Activated naive CD4-positive, alpha-beta T cell treated with anti-CD3 and anti-CD28 coated beads, Interleukin-2, amount 50 U/mL, for 72 hours (primary cell): Measurements from ENCODE around the gene EFCAB9. TPM values are rescaled to one million over a fixed set of nuclear protein-coding genes. Genes with fewer than 3 reads are reported as not detected.
A peak's percentile ranks its signal among the peaks of the same experiment; 100 is the strongest.
"Not testable (repeated sequence)": the region's sequence is repeated elsewhere in the genome, so short reads cannot be mapped to it uniquely, and the experiment has no call there.

ENCODE experiments used
- ATAC-seq, 2 donors: fragments of 150-1000 bp; cut with Tn5 transposase; 2 replicates each; pipeline ENCODE4 v1.10.0; 2021; ENCODE audit warnings: mild to moderate bottlenecking in 2 of 2, moderate library complexity in 2 of 2
- DNase-seq, 2 donors: peaks; one replicate each; pipeline ENCODE4 v3.0.0; 2021 to 2022; ENCODE audit warnings: low spot score in 2 of 2
- H3K27ac Mint-ChIP-seq, 2 donors: one replicate each; pipeline ENCODE4 v1.8.0; 2022; ENCODE audit warnings: mild to moderate bottlenecking in 2 of 2, mixed read lengths in 2 of 2
- H3K36me3 Mint-ChIP-seq, 2 donors: one replicate each; pipeline ENCODE4 v1.8.0; 2022; ENCODE audit warnings: mixed read lengths in 2 of 2
- H3K9me3 Mint-ChIP-seq, 2 donors: one replicate each; pipeline ENCODE4 v1.8.0; 2022; ENCODE audit warnings: mixed read lengths in 2 of 2
- total RNA-seq, 2 donors: library from RNA; stranded (reverse); gene quantifications; one replicate each; pipeline ENCODE4 v1.2.3, GENCODE V29; 2022

The EFCAB9 gene
- total RNA-seq, 2 donors from 2014 or later: not detected

DNA sequence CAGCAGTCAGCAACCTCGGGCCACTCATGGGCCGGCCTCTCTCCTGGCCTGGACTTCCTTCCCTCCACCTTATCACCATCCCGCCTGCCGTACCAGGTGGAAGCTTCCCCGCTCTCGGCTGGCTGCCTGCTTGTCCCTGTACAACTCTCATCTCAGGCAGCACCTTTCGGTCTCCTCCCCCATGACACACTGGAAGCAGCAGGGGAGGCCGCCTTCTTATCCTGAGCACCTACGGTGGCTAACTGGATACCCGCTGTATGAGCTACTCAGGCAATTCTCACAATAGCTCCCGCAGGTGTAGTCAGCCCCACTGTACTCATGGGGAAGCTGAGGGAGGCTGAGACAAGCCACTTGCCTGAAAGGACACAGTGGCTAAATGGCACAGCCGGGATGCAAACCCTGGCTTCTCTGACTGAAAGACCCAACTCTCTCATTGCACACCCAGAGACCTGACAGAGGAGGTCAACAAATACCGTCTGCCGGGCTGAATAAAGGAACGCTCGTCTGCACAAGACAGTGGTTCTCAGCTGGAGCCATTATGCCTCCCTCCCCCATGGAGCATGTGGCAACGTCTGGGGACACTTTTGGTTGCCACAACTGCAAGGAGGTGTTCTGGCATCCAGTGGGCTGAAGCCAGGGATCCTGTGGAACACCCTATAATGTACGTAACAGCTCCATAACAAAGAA lies 15.5 kb upstream of the EFCAB9 start:
- Mint-ChIP-seq H3K27ac (peak overlapping the region; percentile 89 to 97), H3K36me3 (peaks cover 5 to 22% of the 10 kb centered on the region in 2 donors), H3K9me3 (no peaks in the 10 kb centered on the region)
- peak; percentile 6 to 20 for ATAC-seq
- peak; percentile 52 to 67 for DNase-seq

DNA sequence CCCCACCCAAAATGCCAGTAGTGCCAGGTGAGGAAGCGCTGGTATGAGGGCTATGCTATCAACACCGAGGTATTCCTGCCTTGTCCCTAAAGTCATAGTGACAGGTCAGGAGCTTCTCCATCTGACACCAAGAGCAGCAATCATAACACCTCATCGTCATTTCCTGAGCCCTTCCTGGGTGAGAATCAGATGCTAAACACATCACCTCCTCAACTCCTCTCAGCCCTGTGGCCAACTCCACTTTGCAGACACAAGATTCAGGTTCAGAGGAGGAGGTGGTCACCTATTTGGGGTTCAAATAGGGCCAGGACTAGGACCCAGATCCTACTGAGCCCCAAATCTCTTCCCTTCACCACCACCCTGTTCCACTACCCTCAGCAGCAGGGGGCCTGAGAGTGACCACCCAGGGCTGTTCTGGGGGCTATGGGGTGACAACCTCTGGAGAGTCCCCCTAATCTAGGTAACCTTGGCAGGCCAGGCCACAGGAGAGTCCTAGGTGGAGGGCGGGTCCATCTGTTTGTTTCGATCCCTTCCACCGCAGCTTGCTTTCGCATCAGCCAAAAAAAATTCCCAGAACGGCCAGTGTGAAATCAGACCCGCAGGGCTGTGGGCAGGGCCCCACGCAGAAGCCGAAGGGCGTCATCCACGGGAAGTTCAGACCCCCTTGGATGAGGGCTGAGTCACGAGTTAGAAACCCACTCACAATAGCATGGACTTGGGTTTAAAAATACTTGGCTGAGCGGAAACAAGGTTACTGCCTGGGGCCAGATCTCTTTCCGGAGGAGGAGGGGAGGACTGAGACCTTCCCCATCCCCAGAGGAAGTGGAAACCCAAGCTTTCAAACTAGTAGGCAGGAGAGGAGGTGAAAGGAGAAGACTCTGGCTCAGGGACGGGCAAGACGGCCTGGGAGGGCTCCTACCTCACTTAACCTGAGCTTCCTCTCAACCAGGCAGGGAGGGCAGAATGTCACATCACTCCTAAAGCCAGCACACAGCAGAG lies 14.7 kb upstream of the EFCAB9 start:
- Mint-ChIP-seq H3K27ac (peak overlapping the region; percentile 89 to 97), H3K9me3 (no peaks in the 10 kb centered on the region), H3K36me3 (peaks cover 5 to 15% of the 10 kb centered on the region in 2 donors)
- ATAC-seq (peak; percentile 46 to 56), DNase-seq (peak; percentile 47 to 68)

DNA sequence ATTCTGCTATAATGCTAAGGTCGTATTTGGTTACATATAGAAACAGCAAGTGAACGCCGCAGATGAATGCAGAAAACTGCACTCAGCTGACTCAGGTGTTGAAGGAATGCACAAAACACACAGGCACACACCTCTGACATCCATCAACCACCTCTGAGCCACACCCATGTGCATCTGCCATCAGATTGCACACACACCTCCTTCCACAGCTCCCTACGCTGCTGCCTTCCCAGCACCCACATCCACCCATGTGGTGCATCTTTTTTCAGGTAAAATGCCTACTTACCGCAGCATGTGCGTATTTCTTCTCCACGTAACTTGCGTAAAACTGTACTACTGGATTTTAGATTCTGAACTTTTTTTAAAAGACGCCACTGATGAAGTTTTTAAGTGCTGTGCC lies 13.0 kb upstream of the EFCAB9 start:
- no peak for DNase-seq
- peaks cover 7 to 20% of the 10 kb centered on the region in 2 donors for H3K36me3 Mint-ChIP-seq
- no peak for ATAC-seq
- H3K9me3 Mint-ChIP-seq: no peaks in the 10 kb centered on the region
- peak overlapping the region; percentile 89 to 91 for H3K27ac Mint-ChIP-seq

DNA sequence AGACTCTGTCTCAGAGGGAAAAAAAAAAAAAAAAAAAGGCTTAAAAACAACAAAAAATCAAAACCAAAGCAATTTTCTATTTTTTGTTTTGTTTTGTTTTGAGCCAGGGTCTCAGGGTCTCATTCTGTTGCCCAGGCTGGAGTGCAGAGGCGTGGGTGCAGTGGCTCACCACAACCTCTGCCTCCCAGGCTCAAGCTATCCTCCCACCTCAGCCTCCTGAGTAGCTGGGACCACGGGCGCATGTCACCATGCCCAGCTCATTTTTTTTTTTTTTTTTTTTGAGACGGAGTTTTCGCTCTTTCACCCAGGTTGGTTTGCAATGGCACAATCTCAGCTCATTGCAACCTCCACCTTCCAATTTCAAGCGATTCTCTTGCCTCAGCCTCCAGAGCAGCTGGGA lies 11.7 kb upstream of the EFCAB9 start:
- DNase-seq: no peak
- no peak overlapping the region for H3K27ac Mint-ChIP-seq
- no peak for ATAC-seq
- no peaks in the 10 kb centered on the region for H3K9me3 Mint-ChIP-seq
- H3K36me3 Mint-ChIP-seq: peaks cover 8 to 20% of the 10 kb centered on the region in 2 donors

DNA sequence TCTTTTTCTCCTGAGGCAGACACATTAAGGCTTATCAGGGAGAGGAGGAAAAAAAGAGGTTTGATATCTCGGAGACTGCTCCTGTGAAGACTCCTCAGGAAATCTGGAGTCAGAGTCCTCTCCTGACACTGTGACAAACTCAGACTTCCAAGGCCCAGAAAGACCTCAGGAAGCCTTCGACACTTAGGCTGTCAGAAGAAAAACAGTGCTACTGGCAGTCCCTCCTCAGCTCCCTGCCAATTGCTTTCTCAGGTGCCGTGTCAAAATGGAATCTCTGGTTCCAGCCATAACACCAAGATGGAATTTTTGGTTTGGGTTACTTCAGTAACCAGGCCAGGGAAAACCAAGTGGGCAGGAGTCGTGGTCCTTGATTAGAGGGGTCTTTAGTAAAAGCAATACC lies 10.1 kb upstream of the EFCAB9 start:
- DNase-seq (no peak), ATAC-seq (no peak)
- Mint-ChIP-seq H3K9me3 (no peaks in the 10 kb centered on the region), H3K27ac (peak overlapping the region in 1 of 2 donors; percentile 95), H3K36me3 (peaks cover 8 to 13% of the 10 kb centered on the region in 2 donors)

DNA sequence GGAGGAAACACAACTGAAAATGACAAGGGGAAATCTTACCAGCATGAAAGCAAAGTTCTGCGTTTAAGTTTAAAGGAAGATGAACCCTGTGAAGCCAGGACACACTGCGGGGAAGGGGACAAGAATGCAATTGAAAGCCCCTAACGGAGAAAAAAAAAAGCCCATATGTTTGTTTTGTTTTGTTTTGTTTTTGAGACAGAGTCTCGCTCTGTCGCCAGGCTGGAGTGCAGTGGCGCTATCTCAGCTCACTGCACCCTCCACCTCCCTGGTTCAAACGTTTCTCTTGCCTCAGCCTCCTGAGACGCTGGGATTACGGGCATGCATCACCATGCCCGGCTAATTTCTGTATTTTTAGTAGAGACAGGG lies 8.9 kb upstream of the EFCAB9 start:
- H3K9me3 Mint-ChIP-seq: no peaks in the 10 kb centered on the region
- DNase-seq (no peak), ATAC-seq (no peak)
- peaks cover 8 to 13% of the 10 kb centered on the region in 2 donors for H3K36me3 Mint-ChIP-seq
- peak overlapping the region; percentile 94 to 95 for H3K27ac Mint-ChIP-seq

DNA sequence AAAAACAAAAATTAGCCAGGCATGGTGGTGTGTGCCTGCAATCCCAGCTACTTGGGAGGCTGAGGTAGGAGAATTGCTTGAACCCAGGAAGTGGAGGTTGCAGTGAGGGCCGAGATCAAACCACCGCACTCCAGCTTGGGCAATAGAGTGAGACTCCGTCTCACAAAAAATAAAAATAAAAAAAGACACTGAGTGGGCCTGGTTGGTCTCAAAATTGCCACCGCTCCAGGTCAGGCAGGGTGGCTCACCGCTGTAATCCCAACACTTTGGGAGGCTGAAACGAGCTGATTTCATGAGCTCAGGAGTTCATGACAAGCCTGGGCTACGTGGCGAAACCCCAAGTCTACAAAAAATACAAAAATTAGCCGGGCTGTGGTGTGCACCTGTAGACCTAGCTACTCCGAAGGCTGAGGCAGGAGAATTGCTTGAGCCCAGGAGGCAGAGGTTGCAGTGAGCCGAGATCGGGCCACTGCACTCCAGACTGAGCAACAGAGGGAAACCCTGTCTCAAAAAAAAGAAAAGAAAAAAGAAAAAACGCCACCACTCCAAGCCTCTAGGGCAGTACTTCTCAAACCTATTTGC lies 7.8 kb upstream of the EFCAB9 start:
- Mint-ChIP-seq H3K9me3 (no peaks in the 10 kb centered on the region), H3K27ac (peak overlapping the region; percentile 94 to 95), H3K36me3 (peaks cover 8 to 13% of the 10 kb centered on the region in 2 donors)
- ATAC-seq (no peak), DNase-seq (no peak)

DNA sequence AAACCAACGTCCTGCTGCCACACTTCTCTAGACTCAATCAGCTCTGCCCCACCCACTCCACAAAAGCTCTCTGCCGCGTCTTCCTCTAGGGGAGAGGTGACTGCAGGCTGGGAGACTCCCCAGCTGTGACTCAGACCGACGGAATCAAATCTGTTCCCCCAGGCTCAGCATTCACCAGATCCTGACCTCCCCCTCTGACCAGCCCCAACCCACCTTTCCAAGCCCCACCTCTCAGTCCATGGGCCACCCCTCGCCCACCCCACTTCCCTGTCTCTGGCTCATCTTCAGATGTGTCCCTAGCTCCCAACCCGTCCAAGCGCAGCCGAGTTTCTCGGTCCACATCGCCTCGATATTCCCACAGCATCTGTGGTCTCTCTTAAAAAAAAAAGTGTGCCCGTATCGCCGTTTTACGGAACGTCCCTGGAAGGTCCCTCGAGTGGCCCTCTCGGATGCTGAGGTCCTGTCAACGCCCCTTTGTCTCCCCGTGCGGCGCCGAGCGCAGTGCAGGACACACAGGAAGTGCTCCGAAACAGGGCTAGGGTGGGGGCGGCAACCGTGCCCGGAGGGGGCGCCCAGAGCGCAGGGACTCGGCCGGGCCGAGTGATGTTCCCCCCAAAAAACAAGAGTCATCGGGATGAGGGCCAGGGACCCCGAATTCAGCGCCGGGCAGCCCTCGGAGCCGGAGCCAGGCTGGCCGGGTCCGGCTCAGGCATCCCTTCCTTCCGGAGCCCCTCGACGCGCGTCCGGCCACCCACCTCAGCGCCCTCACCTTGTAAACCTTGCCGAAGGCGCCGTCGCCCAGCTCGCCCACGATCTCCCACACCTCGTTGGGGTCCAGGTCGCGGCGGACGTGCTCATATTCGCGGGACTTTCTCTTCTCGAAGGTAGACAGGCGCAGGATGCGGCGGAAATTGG lies 6.6 kb upstream of the EFCAB9 start:
- DNase-seq: peak; percentile 64 to 84
- peak; percentile 48 to 66 for ATAC-seq
- no peaks in the 10 kb centered on the region for H3K9me3 Mint-ChIP-seq
- peak overlapping the region; percentile 94 to 95 for H3K27ac Mint-ChIP-seq
- peaks cover 8 to 13% of the 10 kb centered on the region in 2 donors for H3K36me3 Mint-ChIP-seq

DNA sequence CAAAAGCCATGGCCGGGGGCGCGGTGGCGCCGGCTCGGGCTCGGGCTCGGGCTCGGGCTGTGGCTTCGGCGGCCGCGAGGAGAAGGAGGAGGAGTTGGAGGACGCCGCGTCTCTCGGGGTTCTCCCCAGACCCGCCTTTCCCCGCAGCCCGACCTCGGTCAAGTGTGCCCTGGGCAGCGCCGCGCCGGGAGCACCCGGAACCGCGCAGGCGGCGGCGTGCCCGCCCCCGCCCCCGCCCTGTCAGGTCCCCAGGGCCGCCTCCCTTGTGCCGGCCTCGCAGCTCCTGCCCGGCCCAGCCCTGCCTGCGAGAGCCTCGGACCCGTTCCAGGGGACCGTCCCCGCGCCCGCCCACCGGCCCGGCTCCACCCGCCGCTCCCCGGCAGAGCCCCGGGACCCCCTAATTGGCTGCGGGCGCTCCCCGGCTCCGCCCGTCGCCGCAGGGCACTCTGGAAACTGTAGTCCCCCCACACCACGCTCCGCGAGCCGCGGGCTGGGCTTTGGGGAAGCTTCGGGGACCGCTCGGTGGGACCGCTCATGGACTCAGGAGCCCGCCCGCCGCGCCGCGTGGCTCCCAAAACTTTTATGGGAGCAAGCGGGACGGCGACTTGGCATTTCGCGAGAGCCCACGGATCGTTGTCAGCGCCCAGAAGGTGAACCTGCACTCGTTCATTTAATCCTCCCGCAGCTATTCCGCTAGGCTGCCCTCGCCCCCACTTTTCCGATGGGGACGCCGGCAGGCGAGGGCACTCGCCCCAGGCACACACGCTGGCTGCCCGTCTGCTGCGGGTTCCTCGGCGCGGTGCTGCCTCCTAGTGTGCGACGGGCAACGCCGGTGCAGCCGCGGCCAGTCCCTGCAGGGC lies 5.7 kb upstream of the EFCAB9 start, which contains the start of gene STK10:
TSS of gene STK10 (minus strand) at position 192 of the 860 bp plus-strand sequence. CDS start at position 10, 182 bp downstream.
- peak; percentile 89 to 90 for DNase-seq
- ATAC-seq: peak; percentile 56 to 83
- Mint-ChIP-seq H3K27ac (peak within 1 kb of the TSS; percentile 94 to 95), H3K9me3 (no peaks in the 10 kb centered on the region), H3K36me3 (peaks cover 8 to 9% of the 10 kb centered on the region in 2 donors)

DNA sequence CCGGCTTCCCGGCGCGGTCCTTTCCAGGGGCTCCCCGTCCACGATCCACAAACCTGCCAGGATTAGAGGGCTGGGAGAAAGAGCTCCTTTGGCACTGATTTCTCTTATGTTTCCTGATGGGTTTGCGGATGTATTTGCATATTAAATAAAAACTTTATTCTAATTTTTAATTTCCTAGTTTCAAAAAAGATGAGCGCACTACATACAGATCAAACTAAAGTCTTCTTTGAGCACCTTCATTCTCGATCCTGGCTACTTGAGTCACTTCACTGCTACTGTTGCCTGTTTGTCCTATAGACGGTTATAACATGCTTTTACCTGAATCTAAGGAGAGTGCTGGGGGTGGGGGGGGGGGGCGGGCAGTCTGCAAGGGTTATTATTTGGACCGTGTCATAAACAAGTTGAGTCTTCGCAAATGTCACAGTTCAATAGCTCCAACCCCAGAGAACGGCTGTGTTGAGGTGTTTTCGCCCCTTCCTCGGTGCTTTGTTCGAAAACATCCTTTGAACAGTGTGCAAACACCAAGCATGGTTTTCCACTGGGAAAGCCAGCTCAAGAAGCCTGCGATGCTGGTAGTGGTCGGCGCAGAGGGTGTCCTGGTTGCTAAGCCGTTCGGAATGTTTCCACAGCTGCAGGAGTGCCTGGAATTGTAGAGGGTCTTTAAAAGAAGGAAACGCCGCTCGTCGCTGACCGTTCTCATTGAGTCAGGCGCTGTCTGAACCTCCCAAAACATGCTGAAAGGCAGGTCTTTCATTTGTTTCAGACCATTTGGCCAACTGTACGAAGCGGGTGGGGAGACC lies 4.9 kb upstream of the EFCAB9 start:
- ATAC-seq (no peak), DNase-seq (peak in 1 of 2 donors; percentile 13)
- H3K36me3 Mint-ChIP-seq: peaks cover 6 to 8% of the 10 kb centered on the region in 2 donors
- H3K27ac Mint-ChIP-seq: peak overlapping the region in 1 of 2 donors; percentile 95
- no peaks in the 10 kb centered on the region for H3K9me3 Mint-ChIP-seq

DNA sequence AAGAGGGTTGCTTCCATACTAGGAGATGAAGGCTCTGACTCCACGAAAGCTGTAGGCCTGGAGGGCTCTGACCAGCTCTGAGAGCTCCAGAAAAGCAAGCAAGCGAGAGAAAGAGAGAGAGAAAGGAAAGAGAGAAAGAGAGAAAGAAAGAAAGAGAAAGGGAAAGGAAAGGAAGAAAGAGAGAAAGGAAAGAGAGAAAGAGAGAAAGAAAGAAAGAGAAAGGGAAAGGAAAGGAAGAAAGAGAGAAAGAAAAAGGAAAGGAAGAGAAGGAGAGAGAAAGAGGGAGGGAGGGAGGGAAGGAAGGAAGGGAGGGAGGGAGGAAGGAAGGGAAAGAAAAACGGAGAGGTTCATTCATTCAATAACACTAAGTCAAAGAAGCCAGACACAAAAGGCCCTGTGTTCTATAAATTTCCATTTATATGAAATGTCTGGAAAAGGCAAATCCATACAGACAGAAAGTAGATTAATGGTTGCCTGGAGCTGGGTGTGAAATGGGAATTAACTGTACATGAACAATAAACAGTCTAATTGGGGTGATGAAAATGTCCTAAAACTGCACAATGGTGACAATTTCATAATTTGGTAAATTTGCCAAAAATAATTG lies 4.2 kb upstream of the EFCAB9 start:
- no peak for ATAC-seq
- no peak for DNase-seq
- H3K27ac Mint-ChIP-seq: no peak overlapping the region
- H3K36me3 Mint-ChIP-seq: peaks cover 6 to 8% of the 10 kb centered on the region in 2 donors
- no peaks in the 10 kb centered on the region for H3K9me3 Mint-ChIP-seq

DNA sequence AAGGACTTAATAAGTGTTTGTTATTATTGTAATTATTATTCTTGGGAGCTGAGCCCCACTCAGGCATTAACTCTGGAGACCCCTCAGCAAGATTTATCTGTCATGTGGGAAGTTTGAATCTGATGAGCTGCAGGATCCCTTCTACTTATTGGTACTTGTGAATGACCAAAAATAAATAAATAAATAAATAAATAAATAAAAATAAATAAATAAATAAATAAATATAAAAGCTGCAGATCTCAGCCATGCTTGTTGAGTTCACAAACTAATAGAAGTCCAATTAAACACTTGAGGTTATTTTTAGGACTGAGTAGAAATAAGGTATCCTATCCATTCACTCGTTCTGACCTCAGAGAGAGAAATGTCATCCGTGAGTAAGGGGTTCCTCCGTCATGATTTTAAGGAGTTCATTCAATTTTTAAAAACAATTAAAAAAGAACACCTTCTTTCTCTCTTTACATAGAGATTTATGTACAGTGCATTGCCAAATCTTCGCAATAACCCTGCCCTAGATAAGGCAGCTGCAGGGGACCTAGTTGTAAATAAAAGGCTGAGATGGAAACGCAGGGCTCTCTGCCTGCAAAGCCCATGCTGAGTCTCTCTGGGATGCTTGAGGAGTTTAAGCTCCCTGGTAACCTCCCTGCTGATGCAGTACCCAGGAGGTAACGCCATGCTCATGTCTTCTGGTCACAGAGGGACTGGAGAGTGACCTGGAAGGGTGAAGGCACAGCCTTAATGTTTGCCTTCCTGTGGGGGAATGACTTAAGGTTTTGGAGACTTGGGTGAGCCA lies 1.2 kb downstream of the EFCAB9 start:
- Mint-ChIP-seq H3K27ac (no peak overlapping the region), H3K9me3 (no peaks in the 10 kb centered on the region)
- ATAC-seq: no peak

DNA sequence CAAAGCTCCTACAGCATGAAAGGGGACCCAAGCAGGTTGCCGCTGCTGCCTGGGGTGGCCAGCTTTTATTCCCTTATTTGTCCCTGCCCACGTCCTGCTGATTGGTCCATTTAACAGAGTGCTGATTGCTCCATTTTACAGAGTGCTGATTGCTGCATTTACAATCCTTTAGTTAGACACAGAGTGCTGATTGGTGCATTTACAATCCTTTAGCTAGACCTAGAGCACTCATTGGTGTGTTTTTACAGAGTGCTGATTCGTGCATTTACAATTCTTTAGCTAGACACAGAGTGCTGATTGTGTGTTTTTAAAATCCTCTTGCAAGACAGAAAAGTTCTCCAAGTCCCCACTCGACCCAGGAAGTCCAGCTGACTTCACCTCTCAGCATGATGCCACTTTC lies 3.8 kb downstream of the EFCAB9 start:
- not testable (repeated sequence) for ATAC-seq, DNase-seq, H3K9me3 Mint-ChIP-seq

More for the DNA sequence above, 1.2 kb downstream of the EFCAB9 start:
- H3K36me3 Mint-ChIP-seq: no peaks in the 10 kb centered on the region
- DNase-seq: peak in 1 of 2 donors; percentile 18

More for the DNA sequence above, 3.8 kb downstream of the EFCAB9 start:
- H3K36me3 Mint-ChIP-seq, H3K27ac Mint-ChIP-seq: not testable (repeated sequence)
